HFFc6 (cell line): Measurements from ENCODE around the gene PTPRN2. TPM values are rescaled to one million over a fixed set of nuclear protein-coding genes. Genes with fewer than 3 reads are reported as not detected.

Experiments used
- DNase-seq: peaks from one replicate; pipeline ENCODE4 v3.0.0-alpha.2; 2018
- H3K27ac Mint-ChIP-seq: 2 replicates; pipeline ENCODE4 v1.8.0; 2020; ENCODE audit warnings: mild to moderate bottlenecking, mixed read lengths
- H3K27me3 Mint-ChIP-seq: 2 replicates; pipeline ENCODE4 v1.8.0; 2021; ENCODE audit warnings: mild to moderate bottlenecking, moderate library complexity, mixed read lengths; ENCODE audit not compliant: insufficient read depth
- H3K36me3 Mint-ChIP-seq: 2 replicates; pipeline ENCODE4 v1.8.0; 2021; ENCODE audit warnings: low read depth, mixed read lengths
- H3K4me1 Mint-ChIP-seq: 2 replicates; pipeline ENCODE4 v1.8.0; 2020; ENCODE audit warnings: low read depth, mixed read lengths
- H3K4me3 Mint-ChIP-seq: 2 replicates; pipeline ENCODE4 v1.8.0; 2020; ENCODE audit warnings: mild to moderate bottlenecking, moderate library complexity, mixed read lengths
- H3K9me3 Mint-ChIP-seq: 2 replicates; pipeline ENCODE4 v1.8.0; 2020; ENCODE audit warnings: mild to moderate bottlenecking, mixed read lengths
- total RNA-seq, 6 experiments: library from RNA; stranded (reverse); fragmentation: NEBNext Ultra II Directional; extraction: Animal tissue kit (Norgen Biotek cat#: 25700); gene quantifications; 2 replicates in 1 of 6; 3 replicates in 5 of 6; pipeline ENCODE4 v1.2.3, GENCODE V29; 2021
- TF ChIP-seq, protein P1 (sequence below): fragments of 200-600 bp; sonication (generic); IDR thresholded peaks from 2 replicates; pipeline ENCODE4 v1.5.0; 2021; ENCODE audit warnings: antibody characterized with exemption, mild to moderate bottlenecking

The PTPRN2 gene
- total RNA-seq, 6 experiments from 2014 or later = 0.05 to 0.27 (median 0.23) TPM

DNA sequence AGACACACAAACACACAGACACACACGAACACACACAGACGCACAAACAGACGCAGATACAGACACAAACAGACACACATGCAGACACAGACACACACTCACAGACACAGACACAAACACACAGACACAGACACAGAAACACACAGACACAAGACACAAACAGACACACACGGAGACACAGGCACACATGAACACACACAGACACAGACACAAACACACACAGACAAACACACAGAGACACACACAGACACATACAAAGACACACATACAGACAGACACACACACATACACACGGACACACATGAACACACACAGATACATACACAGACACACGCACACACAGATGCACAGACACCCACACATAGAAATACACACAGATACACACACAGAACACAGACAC lies 815.9 kb downstream of the PTPRN2 start:
- peaks cover 7% of the 10 kb centered on the region for H3K36me3 Mint-ChIP-seq
- TF ChIP-seq, protein P1, sequence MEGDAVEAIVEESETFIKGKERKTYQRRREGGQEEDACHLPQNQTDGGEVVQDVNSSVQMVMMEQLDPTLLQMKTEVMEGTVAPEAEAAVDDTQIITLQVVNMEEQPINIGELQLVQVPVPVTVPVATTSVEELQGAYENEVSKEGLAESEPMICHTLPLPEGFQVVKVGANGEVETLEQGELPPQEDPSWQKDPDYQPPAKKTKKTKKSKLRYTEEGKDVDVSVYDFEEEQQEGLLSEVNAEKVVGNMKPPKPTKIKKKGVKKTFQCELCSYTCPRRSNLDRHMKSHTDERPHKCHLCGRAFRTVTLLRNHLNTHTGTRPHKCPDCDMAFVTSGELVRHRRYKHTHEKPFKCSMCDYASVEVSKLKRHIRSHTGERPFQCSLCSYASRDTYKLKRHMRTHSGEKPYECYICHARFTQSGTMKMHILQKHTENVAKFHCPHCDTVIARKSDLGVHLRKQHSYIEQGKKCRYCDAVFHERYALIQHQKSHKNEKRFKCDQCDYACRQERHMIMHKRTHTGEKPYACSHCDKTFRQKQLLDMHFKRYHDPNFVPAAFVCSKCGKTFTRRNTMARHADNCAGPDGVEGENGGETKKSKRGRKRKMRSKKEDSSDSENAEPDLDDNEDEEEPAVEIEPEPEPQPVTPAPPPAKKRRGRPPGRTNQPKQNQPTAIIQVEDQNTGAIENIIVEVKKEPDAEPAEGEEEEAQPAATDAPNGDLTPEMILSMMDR = no peak
- H3K27ac Mint-ChIP-seq = no peak overlapping the region

DNA sequence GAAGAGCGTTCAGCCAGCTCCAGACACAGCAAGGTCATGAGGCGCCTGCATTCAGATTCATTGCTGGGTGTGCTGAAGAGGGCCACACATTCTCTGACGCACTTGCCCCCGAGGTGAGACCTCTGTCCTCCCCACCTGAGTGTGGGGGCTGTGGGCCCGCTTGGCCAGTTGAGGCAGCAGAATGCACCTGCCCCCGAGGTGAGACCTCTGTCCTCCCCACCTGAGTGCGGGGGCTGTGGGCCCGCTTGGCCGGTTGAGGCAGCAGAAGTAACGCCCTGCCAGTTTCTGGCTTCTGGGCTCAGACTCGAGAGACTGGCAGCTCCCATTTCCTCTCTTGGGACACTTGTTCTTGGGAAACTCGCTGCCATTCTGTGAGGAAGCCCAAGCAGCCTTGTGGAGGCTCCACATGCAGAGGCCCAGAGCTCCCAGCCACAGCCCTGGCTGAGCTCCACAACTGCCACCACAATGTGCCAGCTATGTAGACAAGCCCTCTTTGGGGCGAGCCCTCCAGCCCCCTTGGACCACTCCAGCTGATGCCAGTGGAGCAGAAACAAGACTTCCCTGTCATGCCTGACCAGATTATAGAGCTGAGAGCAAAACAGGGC lies 816.8 kb downstream of the PTPRN2 start:
- TF ChIP-seq, protein P1 = no peak
- H3K36me3 Mint-ChIP-seq = peaks cover 7% of the 10 kb centered on the region
- H3K27me3 Mint-ChIP-seq = peaks cover 2% of the 10 kb centered on the region; the same call in 1 of the 2 replicates
- no peak overlapping the region for H3K27ac Mint-ChIP-seq
- H3K4me3 Mint-ChIP-seq = no peak overlapping the region
- DNase-seq = no peak
- H3K9me3 Mint-ChIP-seq = peaks cover 57% of the 10 kb centered on the region
- no peaks in the 10 kb centered on the region for H3K4me1 Mint-ChIP-seq

More for the DNA sequence above, 815.9 kb downstream of the PTPRN2 start:
- no peak for DNase-seq
- no peaks in the 10 kb centered on the region for H3K27me3 Mint-ChIP-seq
- no peaks in the 10 kb centered on the region for H3K4me1 Mint-ChIP-seq
- no peak overlapping the region for H3K4me3 Mint-ChIP-seq
- peaks cover 50% of the 10 kb centered on the region for H3K9me3 Mint-ChIP-seq

DNA sequence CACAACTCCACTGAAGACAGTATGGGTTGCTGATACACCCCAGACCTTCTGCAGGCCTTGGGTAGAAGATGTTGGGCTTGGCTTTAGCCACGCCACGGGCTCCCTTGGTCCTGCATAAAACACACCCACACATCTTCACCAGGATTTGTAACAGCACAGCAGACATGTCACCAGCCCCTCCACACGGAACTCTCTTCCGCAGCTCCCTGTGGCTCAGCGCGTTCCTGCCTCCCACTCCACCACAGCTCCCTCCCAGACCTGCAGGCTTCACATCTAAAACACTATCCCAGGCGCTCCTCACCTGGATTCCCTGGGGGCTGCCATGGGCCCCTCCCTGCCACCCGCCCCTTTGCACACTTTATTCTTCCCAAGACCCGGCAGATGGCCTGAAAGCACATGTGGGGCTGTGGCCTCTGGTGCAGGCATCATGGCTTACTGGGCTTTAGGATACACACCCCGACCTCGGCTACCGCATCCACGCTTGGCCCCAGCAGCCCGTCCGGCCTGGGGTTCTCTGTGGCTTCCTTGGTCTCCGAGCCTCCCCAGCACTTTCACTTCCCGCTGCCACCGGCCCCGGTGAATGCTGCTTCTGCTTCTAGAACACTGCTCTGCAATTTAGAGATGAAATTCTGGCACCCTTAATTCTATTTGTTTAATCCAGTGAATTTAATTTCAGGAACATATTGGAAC lies 818.0 kb downstream of the PTPRN2 start:
- Mint-ChIP-seq H3K27me3 (peaks cover 2% of the 10 kb centered on the region; the same call in 1 of the 2 replicates), H3K4me3 (no peak overlapping the region), H3K27ac (no peak overlapping the region), H3K36me3 (peaks cover 11% of the 10 kb centered on the region), H3K4me1 (no peaks in the 10 kb centered on the region), H3K9me3 (peaks cover 65% of the 10 kb centered on the region)
- TF ChIP-seq, protein P1 = no peak
- DNase-seq = no peak

DNA sequence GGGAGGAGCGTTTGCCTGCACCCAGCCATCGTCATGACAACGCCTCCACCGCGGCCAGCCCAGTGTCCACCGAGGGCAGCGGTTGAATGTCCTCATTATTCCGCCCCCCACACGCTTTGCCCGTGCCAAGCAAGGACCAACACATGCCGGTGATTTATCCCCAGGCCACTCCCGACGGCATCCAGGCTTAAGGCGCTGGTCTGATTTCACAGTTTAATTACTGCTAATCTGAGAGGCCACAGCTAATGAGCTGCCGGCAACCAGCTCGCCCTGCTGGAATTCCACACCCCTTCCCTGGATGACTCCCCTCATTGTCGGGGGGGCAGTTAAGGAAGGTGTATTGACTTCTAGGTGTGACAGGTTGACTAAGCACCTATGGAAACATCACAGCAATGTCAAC lies 818.5 kb downstream of the PTPRN2 start:
- TF ChIP-seq, protein P1 = no peak
- DNase-seq = no peak
- Mint-ChIP-seq H3K4me3 (no peak overlapping the region), H3K27ac (no peak overlapping the region), H3K9me3 (peaks cover 65% of the 10 kb centered on the region), H3K36me3 (peaks cover 11% of the 10 kb centered on the region), H3K4me1 (no peaks in the 10 kb centered on the region), H3K27me3 (peaks cover 2% of the 10 kb centered on the region; the same call in 1 of the 2 replicates)

DNA sequence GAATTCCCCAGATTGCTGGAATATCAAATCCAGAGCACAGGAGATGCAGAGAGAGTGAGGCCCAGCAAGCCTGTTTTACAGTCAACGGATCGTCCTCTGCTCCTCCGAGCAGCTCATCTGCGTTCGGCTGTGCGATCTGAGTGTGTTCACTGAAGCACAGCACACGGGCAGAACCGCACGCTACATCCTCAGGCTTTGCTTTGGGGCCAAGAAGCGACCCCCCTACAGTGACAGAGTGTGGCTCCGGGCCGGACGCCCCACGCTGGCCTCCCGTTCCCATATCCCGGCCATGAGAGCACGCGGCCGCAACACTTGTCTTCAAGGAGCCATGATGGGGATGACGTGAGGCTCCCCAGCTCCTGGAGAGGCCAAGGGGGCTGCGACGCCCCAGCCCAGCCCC lies 819.4 kb downstream of the PTPRN2 start:
- Mint-ChIP-seq H3K27me3 (peaks cover 2% of the 10 kb centered on the region; the same call in 1 of the 2 replicates), H3K36me3 (peaks cover 11% of the 10 kb centered on the region), H3K9me3 (peaks cover 65% of the 10 kb centered on the region), H3K4me3 (no peak overlapping the region), H3K27ac (no peak overlapping the region), H3K4me1 (no peaks in the 10 kb centered on the region)
- DNase-seq = no peak
- TF ChIP-seq, protein P1 = no peak
